NCI-H1436 (cell line): ENCODE data around the gene CCNA1.
A peak's percentile ranks its signal among the peaks of the same experiment; 100 is the strongest.

Experiments used
- DNase-seq: peaks from one replicate; lab custom pipeline; 2025; lab: John Stamatoyannopoulos, UW

Gene CCNA1

GRCh38 chr13:36432106-36432544, at the start of gene CCNA1:
Gene CCNA1 (plus strand): TSS chr13:36432495. CDS start chr13:36433057, 562 bp downstream.
- no peak for DNase-seq

- no peak for DNase-seq
Measured at GRCh38 chr13:36385489-36385888, 46.8 kb upstream of the CCNA1 start.

- DNase-seq = no peak
Measured at GRCh38 chr13:36395280-36395679, 37.0 kb upstream of the CCNA1 start.

GRCh38 chr13:36405151-36405550, 27.1 kb upstream of the CCNA1 start:
- DNase-seq = no peak

GRCh38 chr13:36412736-36413135, 19.6 kb upstream of the CCNA1 start:
- DNase-seq = no peak

- DNase-seq = no peak
Measured at GRCh38 chr13:36413161-36413560, 19.1 kb upstream of the CCNA1 start.

GRCh38 chr13:36414461-36414860, 17.8 kb upstream of the CCNA1 start:
- DNase-seq = no peak

GRCh38 chr13:36417331-36417730, 15.0 kb upstream of the CCNA1 start:
- DNase-seq = no peak

- DNase-seq = no peak
Measured at GRCh38 chr13:36418022-36418805, 14.1 kb upstream of the CCNA1 start.

- peak; percentile 8 for DNase-seq
Measured at GRCh38 chr13:36420437-36420891, 11.8 kb upstream of the CCNA1 start.

GRCh38 chr13:36421447-36421846, 10.8 kb upstream of the CCNA1 start:
- no peak for DNase-seq

- DNase-seq = no peak
Measured at GRCh38 chr13:36428086-36428485, 4.2 kb upstream of the CCNA1 start.

GRCh38 chr13:36430247-36431203, 1.8 kb upstream of the CCNA1 start:
- DNase-seq = no peak

- DNase-seq = peak; percentile 1
Measured at GRCh38 chr13:36431204-36432105, 840 bp upstream of the CCNA1 start.

GRCh38 chr13:36436811-36437210, 4.5 kb downstream of the CCNA1 start:
- no peak for DNase-seq

GRCh38 chr13:36438594-36439483, 6.5 kb downstream of the CCNA1 start:
- DNase-seq = no peak

- DNase-seq = no peak
Measured at GRCh38 chr13:36445278-36445677, 13.0 kb downstream of the CCNA1 start.

GRCh38 chr13:36445891-36446351, 13.6 kb downstream of the CCNA1 start:
- no peak for DNase-seq

GRCh38 chr13:36447501-36447900, 15.2 kb downstream of the CCNA1 start:
- no peak for DNase-seq

- DNase-seq = no peak
Measured at GRCh38 chr13:36450534-36450933, 18.2 kb downstream of the CCNA1 start.

GRCh38 chr13:36453516-36453915, 21.2 kb downstream of the CCNA1 start:
- DNase-seq = no peak
